Mammary epithelial cell (primary cell): ENCODE data around the gene DNAH1.
"Not testable (repeated sequence)": the region's sequence is repeated elsewhere in the genome, so short reads cannot be mapped to it uniquely, and the experiment has no call there.

ENCODE experiments used
- CTCF ChIP-seq, 2 donors: IDR thresholded peaks in 1 of 2; conservative IDR thresholded peaks in 1 of 2; 2 replicates each; pipeline ENCODE4 v1.5.1; 2011 to 2012; ENCODE audit warnings: inconsistent platforms in 2 of 2, low read length in 2 of 2, mild to moderate bottlenecking in 2 of 2, control low read depth in 1 of 2, low read depth in 1 of 2; ENCODE audit not compliant: insufficient read depth in 1 of 2; ENCODE audit errors: extremely low read depth in 1 of 2
- EZH2 ChIP-seq: IDR thresholded peaks from 2 replicates; pipeline ENCODE4 v1.6.1; 2012; ENCODE audit warnings: low read length, inconsistent platforms, borderline replicate concordance

DNA sequence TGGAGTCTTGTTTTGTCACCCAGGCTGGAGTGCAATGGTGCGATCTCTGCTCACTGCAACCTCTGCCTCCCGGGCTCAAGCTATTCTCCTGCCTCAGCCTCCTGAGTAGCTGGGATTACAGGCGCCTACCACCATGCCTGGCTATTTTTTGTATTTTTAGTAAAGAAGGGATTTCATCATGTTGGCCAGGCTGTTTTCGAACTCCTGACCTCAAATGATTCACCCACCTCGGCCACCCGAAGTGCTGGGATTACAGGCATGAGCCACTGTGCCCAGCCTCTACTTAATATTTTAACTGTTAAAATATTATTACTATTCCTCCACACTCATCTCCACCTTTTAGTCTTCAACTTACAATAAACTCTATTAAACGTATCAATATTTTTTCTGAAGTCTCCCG, 22.0 kb downstream of the DNAH1 start:
- not testable (repeated sequence) for TF ChIP-seq CTCF (conservative IDR thresholded peaks at IDR 0.05 in 1 of 2, IDR thresholded peaks at IDR 0.05 in 1 of 2; ENCODE audit: extremely low read depth in 1 of 2, insufficient read depth in 1 of 2, low read depth in 1 of 2, low read length in 2 of 2); EZH2
